RPMI8226 (cell line): ENCODE measurements around the gene EFCAB6.

Source experiments
- DNase-seq: peaks from one replicate; pipeline ENCODE4 v3.0.0-alpha.2; 2015

The EFCAB6 gene

DNA sequence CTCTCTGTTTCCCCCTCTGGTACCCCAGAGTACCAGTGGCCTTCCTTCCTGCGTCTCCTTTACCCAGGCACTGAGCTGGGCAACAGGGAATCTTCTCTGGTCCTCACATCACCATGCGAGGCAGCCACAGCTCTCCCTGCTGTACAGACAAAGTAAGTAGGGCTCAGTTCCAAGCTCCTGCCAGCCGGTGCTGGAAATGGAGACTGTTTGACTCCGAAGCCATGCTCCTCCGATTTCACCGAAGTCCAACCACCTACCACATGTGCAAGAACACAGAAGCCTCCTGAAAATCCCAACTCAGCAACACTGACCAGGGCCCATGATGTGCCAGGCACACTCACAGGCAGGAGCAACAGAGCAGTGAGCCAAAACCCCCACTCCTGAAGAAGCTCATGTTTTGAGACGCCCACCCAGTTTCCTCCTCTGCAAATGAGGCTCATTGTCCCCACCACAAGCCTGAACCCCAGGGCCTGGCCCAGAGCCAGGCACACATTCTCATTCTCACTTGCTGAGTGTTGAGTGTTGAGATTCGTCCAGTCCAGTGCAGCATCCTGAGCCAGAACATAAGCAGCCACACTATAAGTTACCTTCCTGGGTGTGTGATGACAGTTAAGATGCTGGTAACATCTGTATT is 244.3 kb downstream of the EFCAB6 start:
- no peak for DNase-seq

GRCh38 chr22:43566561-43567332 is 245.4 kb downstream of the EFCAB6 start:
- DNase-seq, result no peak

- DNase-seq, result no peak
These were observed 246.1 kb downstream of the EFCAB6 start for GRCh38 chr22:43566021-43566420.

DNA sequence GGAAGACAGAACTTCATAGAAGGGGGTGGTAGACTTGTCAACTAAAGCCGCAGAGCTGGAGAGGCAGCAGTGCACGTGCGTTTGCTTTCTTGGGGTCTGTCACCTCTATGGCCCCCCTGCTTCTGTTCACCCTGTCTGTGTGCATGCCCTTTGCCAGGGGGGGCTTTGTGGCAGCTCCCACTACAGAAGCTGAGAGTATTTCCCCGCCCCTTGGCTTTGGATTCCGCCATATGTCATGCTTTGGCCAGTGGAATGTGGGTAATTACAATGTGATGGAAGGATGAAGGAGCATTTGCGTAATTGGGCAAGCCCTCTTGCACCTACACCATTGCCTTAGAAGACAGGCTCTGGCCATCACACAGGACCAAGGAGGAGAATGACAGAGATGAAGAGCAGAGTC is 247.2 kb downstream of the EFCAB6 start:
- no peak for DNase-seq

DNA sequence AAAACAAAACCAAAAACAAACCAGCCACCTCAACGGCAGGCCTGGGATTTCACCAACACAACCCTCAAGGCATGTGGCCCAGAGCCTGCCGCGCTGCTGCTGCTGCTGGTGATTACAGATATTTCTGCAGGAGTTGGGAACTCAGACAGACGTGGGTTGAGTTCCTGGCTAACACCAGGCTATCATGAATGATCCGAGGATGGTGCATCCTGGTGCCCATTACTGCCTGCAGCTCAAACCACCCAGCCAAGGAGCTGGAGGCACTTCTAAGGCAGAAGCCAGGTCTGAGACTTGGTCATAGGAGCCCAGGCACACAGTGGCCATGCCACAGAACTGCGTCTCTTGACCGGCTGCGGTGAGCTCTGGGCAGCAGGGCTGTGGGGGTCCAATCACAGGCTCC is 248.5 kb downstream of the EFCAB6 start:
- no peak for DNase-seq

- no peak for DNase-seq
These were observed 249.3 kb downstream of the EFCAB6 start for GRCh38 chr22:43562843-43563242.

GRCh38 chr22:43561415-43562178 is 250.5 kb downstream of the EFCAB6 start:
- DNase-seq, result no peak

DNA sequence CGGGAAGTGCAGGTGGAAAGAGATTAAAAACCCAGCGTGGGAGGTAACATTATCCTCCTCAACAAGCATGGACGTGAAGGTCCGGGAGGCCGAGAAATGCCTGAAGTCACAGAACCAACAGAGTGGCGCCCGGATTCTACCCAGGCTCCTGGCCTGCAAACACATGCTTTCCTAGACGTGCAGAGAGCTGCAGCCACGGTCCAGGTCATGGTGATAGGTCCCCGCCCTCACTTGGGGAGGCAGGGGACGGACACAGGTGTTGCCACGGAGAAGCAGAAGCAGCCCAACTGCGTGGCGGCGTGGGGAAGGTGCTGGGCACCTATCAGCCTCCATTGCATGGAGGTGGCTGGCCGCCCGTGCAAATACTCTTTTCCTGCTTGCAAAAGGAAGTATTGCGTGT is 251.5 kb downstream of the EFCAB6 start:
- DNase-seq, result no peak

DNA sequence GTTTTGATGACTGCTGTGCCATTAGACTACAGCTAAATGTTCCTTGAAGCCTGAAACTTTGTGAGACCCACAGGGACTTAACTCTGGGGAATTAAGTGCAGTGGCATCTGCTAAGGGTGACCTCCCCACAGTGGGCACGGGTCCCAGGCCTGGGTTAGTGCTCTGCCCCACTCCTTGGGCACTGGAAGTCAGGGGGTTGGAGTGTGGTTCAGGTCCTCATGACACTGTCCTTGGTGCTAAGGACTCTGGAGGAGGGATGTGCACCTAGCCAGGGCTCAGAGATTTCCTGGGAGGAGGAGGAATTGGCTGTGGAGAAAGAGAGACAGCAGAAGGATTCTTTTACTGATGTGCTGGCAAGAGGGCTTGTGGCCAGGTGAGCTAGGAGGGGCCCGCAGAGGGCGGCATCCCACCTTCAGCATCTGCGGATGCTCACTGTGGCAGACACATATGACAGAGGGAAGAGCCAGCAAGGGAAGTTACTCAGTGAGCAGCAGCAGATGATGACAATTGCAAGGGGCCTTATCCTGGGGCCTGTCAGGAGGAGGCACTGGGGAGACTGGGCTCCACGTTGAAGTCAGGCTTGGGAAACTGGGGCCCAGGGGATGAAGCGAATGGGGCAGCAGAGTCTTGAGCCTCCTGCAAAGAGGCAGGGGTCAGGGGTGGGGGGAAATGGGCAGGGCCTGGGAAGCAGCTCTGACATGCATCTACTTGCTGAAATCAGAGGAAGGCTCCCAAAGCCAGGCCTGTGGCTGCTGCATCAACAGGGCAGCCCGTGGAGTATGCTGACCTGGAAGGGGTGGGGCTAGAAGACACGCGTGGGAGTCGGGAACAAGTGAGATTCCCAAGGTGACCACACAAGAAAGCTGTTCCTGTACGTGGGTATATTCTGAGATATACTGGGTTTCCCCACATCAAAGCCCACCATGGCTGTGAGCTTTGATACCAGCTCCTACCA is 256.3 kb downstream of the EFCAB6 start:
- DNase-seq, result no peak

DNA sequence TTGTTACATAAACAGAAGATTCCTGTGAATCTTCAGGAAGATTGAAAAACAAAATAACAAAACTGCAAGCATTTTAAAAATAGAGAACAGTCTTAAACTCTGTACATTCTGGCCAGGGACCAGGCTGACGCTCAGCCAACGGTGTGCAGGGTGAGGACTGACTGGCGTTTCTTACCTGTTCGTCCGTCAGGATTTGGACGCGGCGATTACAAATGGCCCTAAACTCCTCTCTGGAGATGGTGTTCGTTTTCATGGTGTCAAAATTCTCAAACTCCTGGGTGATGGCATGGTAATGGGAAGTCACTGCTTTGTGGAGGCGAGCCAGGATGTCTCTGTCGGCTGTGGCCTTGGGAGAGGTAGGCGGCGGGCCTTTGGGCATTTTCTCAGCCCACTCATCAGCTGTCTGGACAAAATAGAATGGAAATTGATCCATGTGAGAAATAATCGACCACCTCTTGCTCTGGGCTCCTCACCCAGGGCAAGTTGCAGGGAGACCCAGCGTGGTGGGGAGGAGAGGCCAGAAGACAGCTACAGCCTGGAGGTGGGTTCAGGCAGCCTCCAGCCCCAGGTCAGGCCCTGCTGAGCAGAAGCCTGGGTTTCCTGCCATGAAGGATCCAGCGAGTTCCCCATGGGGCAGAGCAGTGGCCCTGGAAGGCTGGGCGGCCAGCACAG is 257.3 kb downstream of the EFCAB6 start:
- no peak for DNase-seq

- DNase-seq, result no peak
These were observed 257.9 kb downstream of the EFCAB6 start for GRCh38 chr22:43554259-43554636.

- no peak for DNase-seq
These were observed 258.4 kb downstream of the EFCAB6 start for GRCh38 chr22:43553451-43554258.

GRCh38 chr22:43550672-43551071 is 261.4 kb downstream of the EFCAB6 start:
- DNase-seq, result no peak

DNA sequence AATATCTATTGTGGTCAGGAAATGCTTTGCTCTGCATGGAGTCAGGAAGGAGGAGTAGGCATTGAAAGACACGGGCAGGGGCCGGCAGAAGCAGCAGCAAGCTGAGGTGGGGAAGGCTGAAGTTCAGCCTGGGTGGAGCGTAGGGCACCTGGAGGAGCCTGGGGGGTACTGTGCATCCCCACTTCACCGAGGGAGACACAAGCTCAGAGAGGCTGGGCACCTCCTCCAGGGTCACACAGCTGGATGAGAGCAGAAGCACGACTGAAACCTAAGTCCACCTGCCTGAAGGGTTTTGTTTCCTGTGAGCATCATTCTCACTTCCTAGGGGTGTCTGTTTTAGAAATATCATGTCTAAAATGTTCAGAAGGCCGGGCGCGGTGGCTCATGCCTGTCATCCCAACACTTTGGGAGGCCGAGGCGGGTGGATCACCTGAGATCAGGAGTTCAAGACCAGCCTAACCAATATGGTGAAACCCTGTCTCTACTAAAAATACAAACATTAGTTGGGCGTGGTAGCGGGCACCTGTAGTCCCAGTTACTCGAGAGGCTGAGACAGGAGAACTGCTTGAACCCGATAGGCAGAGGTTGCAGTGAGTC is 262.0 kb downstream of the EFCAB6 start:
- DNase-seq, result no peak

- no peak for DNase-seq
These were observed 265.9 kb downstream of the EFCAB6 start for GRCh38 chr22:43546186-43546585.

GRCh38 chr22:43544289-43544673 is 267.8 kb downstream of the EFCAB6 start:
- no peak for DNase-seq

GRCh38 chr22:43543522-43544288 is 268.4 kb downstream of the EFCAB6 start:
- no peak for DNase-seq

GRCh38 chr22:43542681-43543521 is 269.2 kb downstream of the EFCAB6 start:
- no peak for DNase-seq
